NCI-H128 (cell line): ENCODE data around the gene SCAF8.

Experiments used
- DNase-seq: peaks from one replicate; lab custom pipeline; 2025; ENCODE audit not compliant: unreplicated experiment; lab: John Stamatoyannopoulos, UW

The SCAF8 gene

GRCh38 chr6:154829970-154830369 is 96.8 kb downstream of the SCAF8 start:
- DNase-seq: no peak

- DNase-seq: no peak
These were observed 97.6 kb downstream of the SCAF8 start for GRCh38 chr6:154830771-154831170.

- no peak for DNase-seq
These were observed 102.1 kb downstream of the SCAF8 start for GRCh38 chr6:154835307-154835706.

- DNase-seq: no peak
These were observed 106.3 kb downstream of the SCAF8 start for GRCh38 chr6:154839546-154839945.

GRCh38 chr6:154840363-154840762 is 107.1 kb downstream of the SCAF8 start:
- no peak for DNase-seq

GRCh38 chr6:154841109-154841508 is 107.9 kb downstream of the SCAF8 start:
- DNase-seq: no peak

- no peak for DNase-seq
These were observed 109.6 kb downstream of the SCAF8 start for GRCh38 chr6:154842833-154843232.

GRCh38 chr6:154847318-154847717 is 114.1 kb downstream of the SCAF8 start:
- no peak for DNase-seq

GRCh38 chr6:154848580-154848979 is 115.4 kb downstream of the SCAF8 start:
- no peak for DNase-seq

GRCh38 chr6:154849475-154849874 is 116.3 kb downstream of the SCAF8 start:
- DNase-seq: no peak

GRCh38 chr6:154852687-154853086 is 119.5 kb downstream of the SCAF8 start:
- no peak for DNase-seq

GRCh38 chr6:154857529-154857928 is 124.3 kb downstream of the SCAF8 start:
- DNase-seq: no peak

- no peak for DNase-seq
These were observed 128.6 kb downstream of the SCAF8 start for GRCh38 chr6:154861825-154862224.

- DNase-seq: no peak
These were observed 129.3 kb downstream of the SCAF8 start for GRCh38 chr6:154862536-154862935.

- no peak for DNase-seq
These were observed 130.8 kb downstream of the SCAF8 start for GRCh38 chr6:154864066-154864430.

- DNase-seq: no peak
These were observed 132.1 kb downstream of the SCAF8 start for GRCh38 chr6:154865291-154865690.

GRCh38 chr6:154868143-154868594 is 135.0 kb downstream of the SCAF8 start:
- DNase-seq: no peak

- DNase-seq: peak; percentile 37
These were observed 139.4 kb downstream of the SCAF8 start for GRCh38 chr6:154872542-154873114.

- no peak for DNase-seq
These were observed 140.3 kb downstream of the SCAF8 start for GRCh38 chr6:154873546-154873945.

- no peak for DNase-seq
These were observed 141.8 kb downstream of the SCAF8 start for GRCh38 chr6:154874773-154875592.

GRCh38 chr6:154876486-154877280 is 143.5 kb downstream of the SCAF8 start:
- DNase-seq: no peak
